Hematopoietic multipotent progenitor cell treated with erythropoietin and hydrocortisone succinate and interleukin-3 and kit ligand, for 8 days (in vitro differentiated cells): ENCODE data around the gene ERMARD.

Experiments
- DNase-seq: peaks from one replicate; pipeline ENCODE4 v3.0.0-alpha.2; 2015

The ERMARD gene

GRCh38 chr6:169827290-169827717 is 75.9 kb downstream of the ERMARD start:
- DNase-seq, result no peak

- no peak for DNase-seq
Observed at GRCh38 chr6:169828176-169828575, 76.8 kb downstream of the ERMARD start.

DNA sequence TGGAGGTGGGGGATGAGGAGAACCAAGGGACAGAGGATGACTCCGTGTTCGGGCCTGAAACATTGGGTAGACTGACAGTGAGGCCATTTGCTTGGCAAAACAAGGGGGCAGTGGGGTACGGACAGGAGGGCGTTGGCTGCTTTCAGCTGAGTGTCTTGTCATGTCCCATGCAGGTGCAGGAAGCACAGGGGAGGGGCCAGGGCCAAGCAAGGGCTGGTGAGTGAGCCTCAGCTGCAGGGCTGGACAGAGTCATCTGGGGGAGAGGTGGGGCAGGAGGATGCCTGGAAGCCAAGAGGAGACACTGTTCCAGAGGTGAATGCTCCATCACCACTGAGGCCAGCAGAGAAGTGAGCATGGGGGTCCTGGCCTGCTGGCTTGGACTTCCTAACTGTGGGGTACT is 78.4 kb downstream of the ERMARD start:
- DNase-seq, result no peak

DNA sequence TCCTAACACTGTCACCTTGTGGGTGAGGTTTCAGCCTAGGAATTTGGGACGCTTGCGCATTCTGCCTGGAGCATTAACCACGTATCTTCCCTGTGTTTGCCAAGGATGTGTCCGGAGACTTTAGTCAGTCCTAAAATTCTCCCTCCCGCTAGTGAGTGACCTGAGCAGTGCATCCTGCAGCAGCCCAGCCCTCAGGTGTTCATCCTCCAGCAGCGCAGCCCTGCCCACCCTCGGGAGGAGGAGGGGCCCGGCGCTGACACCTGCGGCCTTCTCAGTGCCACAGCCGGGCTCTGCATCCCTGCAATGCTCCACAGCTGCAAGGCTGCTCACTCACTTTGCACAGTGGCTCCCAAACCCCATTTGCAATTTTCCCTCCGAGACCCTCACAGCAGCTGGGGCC is 79.5 kb downstream of the ERMARD start:
- DNase-seq, result no peak
